Lower lobe of right lung (tissue), 2 donors: ENCODE data around the gene DGLUCY. TPM values are rescaled to one million over a fixed set of nuclear protein-coding genes. Genes with fewer than 3 reads are reported as not detected.
A peak's percentile ranks its signal among the peaks of the same experiment; 100 is the strongest.
"Not testable (repeated sequence)": the region's sequence is repeated elsewhere in the genome, so short reads cannot be mapped to it uniquely, and the experiment has no call there.

ENCODE experiments used
- ATAC-seq, 2 donors: fragments of 200-7000 bp; cut with Tn5 transposase; one replicate each; pipeline ENCODE4 v1.9.1; 2020 to 2022; ENCODE audit warnings: mild to moderate bottlenecking in 2 of 2, moderate library complexity in 2 of 2
- DNase-seq: peaks from one replicate; pipeline ENCODE4 v3.0.0-alpha.2; 2020
- H3K27ac ChIP-seq: fragments of 200-600 bp; one replicate; pipeline ENCODE4 v1.8.0; 2022
- H3K27me3 ChIP-seq: fragments of 200-600 bp; one replicate; pipeline ENCODE4 v1.8.0; 2022; ENCODE audit warnings: low read depth
- H3K36me3 ChIP-seq: fragments of 200-600 bp; one replicate; pipeline ENCODE4 v1.8.0; 2022; ENCODE audit warnings: mild to moderate bottlenecking
- H3K4me1 ChIP-seq: fragments of 200-600 bp; one replicate; pipeline ENCODE4 v1.8.0; 2022
- H3K4me3 ChIP-seq: fragments of 200-600 bp; one replicate; pipeline ENCODE4 v1.8.0; 2022; ENCODE audit warnings: mild to moderate bottlenecking
- H3K9me3 ChIP-seq: fragments of 200-600 bp; one replicate; pipeline ENCODE4 v1.8.0; 2022
- CTCF ChIP-seq: fragments of 200-600 bp; IDR thresholded peaks from one replicate; pipeline ENCODE4 v1.8.0; 2022; ENCODE audit warnings: antibody characterized with exemption, mild to moderate bottlenecking
- intact Hi-C: fragments of 100-400 bp; cut with DNase I; formaldehyde crosslinking; loops from one replicate; pipeline ENCODE4 v1.11.0; 2022
- total RNA-seq: library from RNA; stranded (reverse); fragmentation: NEBNext Ultra II Directional; extraction: Animal tissue kit (Norgen Biotek cat#: 25700); gene quantifications from one replicate; pipeline ENCODE4 v1.2.1, GENCODE V29; 2021
- donor health status: DM: no; HTN: yes; CAD: no; lungs with severe emphysema.

The DGLUCY gene
- total RNA-seq, 1 donor from 2014 or later, result 102 TPM

- TF ChIP-seq CTCF, result no peak
- H3K4me3 ChIP-seq, result no peak overlapping the region
- peak; percentile 10 for DNase-seq
- H3K27ac ChIP-seq, result no peak overlapping the region
- no peak for ATAC-seq
- H3K9me3 ChIP-seq, result no peaks in the 10 kb centered on the region
- peaks cover 12% of the 10 kb centered on the region for H3K27me3 ChIP-seq
- H3K4me1 ChIP-seq, result peaks cover 32% of the 10 kb centered on the region
- H3K36me3 ChIP-seq, result no peaks in the 10 kb centered on the region
- intact Hi-C loops, result no loop called here
These were observed 151.5 kb downstream of the DGLUCY start for GRCh38 chr14:91265404-91265803.

GRCh38 chr14:91266276-91266675 is 152.4 kb downstream of the DGLUCY start:
- H3K27ac ChIP-seq, H3K9me3 ChIP-seq, intact Hi-C loops, ATAC-seq, H3K4me3 ChIP-seq, H3K36me3 ChIP-seq: not testable (repeated sequence)
- Histone ChIP-seq H3K4me1 (peaks cover 32% of the 10 kb centered on the region), H3K27me3 (peaks cover 12% of the 10 kb centered on the region)
- DNase-seq, result peak; percentile 3

- ATAC-seq (no peak), DNase-seq (no peak)
- Histone ChIP-seq H3K36me3 (peaks cover 15% of the 10 kb centered on the region), H3K9me3 (no peaks in the 10 kb centered on the region), H3K4me3 (no peak overlapping the region), H3K27me3 (peaks cover 12% of the 10 kb centered on the region), H3K4me1 (peaks cover 32% of the 10 kb centered on the region), H3K27ac (no peak overlapping the region)
- no peak for TF ChIP-seq CTCF
- intact Hi-C loops, result no loop called here
These were observed 154.1 kb downstream of the DGLUCY start for GRCh38 chr14:91267965-91268437.

- H3K4me1 ChIP-seq, result peaks cover 20% of the 10 kb centered on the region
- ATAC-seq (peak in 1 of 2 donors; percentile 7), DNase-seq (no peak)
- H3K27me3 ChIP-seq, result no peaks in the 10 kb centered on the region
- H3K27ac ChIP-seq, result peak overlapping the region; percentile 46
- H3K9me3 ChIP-seq, result no peaks in the 10 kb centered on the region
- peaks cover 24% of the 10 kb centered on the region for H3K36me3 ChIP-seq
- TF ChIP-seq CTCF, result no peak
- peak overlapping the region; percentile 43 for H3K4me3 ChIP-seq
- intact Hi-C loops, result no loop called here
These were observed 155.5 kb downstream of the DGLUCY start for GRCh38 chr14:91269076-91269991.

- intact Hi-C loops, result no loop called here
- DNase-seq, result no peak
- Histone ChIP-seq H3K4me3 (no peak overlapping the region), H3K9me3 (no peaks in the 10 kb centered on the region), H3K27me3 (no peaks in the 10 kb centered on the region), H3K36me3 (peaks cover 24% of the 10 kb centered on the region), H3K4me1 (peaks cover 12% of the 10 kb centered on the region), H3K27ac (no peak overlapping the region)
- no peak for ATAC-seq
- no peak for TF ChIP-seq CTCF
These were observed 156.3 kb downstream of the DGLUCY start for GRCh38 chr14:91270188-91270587.

GRCh38 chr14:91270619-91271018 is 156.7 kb downstream of the DGLUCY start:
- DNase-seq, result no peak
- no peak overlapping the region for H3K27ac ChIP-seq
- no peaks in the 10 kb centered on the region for H3K9me3 ChIP-seq
- intact Hi-C loops, result no loop called here
- ATAC-seq, result no peak
- peaks cover 11% of the 10 kb centered on the region for H3K4me1 ChIP-seq
- TF ChIP-seq CTCF, result no peak
- H3K27me3 ChIP-seq, result no peaks in the 10 kb centered on the region
- peaks cover 24% of the 10 kb centered on the region for H3K36me3 ChIP-seq
- H3K4me3 ChIP-seq, result no peak overlapping the region
